22Rv1 (cell line): Measurements from ENCODE around the gene E2F1.

Source experiments
- ZFX ChIP-seq: fragments of 450-650 bp; IDR thresholded peaks from 2 replicates; pipeline ENCODE4 v1.6.1; 2017; ENCODE audit warnings: antibody characterized with exemption, borderline replicate concordance
- TF ChIP-seq, protein P1 (sequence below): fragments of 450-650 bp; IDR thresholded peaks from 2 replicates; pipeline ENCODE4 v1.5.1; 2017; ENCODE audit warnings: mild to moderate bottlenecking

DNA sequence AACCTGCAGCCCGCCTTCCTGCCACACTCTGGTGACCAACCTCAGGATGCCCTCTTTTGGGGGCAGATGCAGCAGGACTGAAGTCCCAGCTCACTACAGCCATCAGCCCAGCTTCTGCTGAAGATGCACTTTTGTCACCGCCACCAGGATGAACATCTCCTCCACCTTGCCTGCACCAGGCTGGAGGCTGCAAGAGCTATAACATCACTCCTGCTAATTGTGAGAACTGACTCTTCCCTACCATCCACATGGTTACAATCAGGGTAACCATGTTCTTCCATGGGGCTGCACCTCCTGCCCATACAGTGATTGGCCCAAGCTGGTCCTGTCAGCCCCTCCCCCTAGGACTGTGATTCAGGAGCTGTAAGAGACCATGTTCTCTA is 21.4 kb downstream of the E2F1 start:
- TF ChIP-seq, protein P1, sequence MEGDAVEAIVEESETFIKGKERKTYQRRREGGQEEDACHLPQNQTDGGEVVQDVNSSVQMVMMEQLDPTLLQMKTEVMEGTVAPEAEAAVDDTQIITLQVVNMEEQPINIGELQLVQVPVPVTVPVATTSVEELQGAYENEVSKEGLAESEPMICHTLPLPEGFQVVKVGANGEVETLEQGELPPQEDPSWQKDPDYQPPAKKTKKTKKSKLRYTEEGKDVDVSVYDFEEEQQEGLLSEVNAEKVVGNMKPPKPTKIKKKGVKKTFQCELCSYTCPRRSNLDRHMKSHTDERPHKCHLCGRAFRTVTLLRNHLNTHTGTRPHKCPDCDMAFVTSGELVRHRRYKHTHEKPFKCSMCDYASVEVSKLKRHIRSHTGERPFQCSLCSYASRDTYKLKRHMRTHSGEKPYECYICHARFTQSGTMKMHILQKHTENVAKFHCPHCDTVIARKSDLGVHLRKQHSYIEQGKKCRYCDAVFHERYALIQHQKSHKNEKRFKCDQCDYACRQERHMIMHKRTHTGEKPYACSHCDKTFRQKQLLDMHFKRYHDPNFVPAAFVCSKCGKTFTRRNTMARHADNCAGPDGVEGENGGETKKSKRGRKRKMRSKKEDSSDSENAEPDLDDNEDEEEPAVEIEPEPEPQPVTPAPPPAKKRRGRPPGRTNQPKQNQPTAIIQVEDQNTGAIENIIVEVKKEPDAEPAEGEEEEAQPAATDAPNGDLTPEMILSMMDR: no peak
- TF ChIP-seq ZFX: no peak
